ENCODE measurements around the gene SPINT1.

Gene SPINT1

DNA sequence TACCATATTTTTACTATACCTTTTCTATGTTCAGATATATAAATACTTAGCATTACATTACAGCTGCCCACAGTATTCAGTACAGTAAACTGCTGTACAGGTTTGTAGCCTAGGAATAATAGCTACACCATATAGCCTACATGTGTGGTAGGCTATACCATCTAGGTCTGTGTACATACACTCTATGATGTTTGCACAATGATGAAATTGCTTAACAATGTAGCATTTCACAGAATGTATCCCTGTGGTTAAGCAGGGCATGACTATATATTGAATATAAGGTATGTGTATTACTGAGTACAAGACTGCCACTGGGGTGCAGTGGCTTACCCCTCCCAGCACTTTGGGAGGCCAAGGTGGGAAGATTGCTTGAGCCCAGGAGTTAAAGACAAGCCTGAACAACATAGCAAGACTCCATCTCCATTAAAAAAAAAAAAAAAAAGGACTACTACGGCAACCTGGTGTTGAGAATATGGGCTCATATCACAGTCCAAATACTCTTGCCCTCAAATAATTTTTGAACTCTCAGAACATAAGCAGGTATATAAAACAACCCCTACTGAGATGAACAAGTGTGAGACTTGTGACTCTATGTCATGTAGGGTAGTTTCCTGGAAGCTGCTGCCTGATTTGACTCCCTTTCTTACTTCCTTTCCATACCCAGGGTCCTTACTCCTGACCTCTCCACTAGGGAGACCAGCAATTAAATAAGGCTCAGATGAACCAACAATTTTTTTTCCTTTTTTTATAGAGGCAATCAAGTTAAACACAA lies 20.1 kb upstream of the SPINT1 start (continued):
- TF ChIP-seq, protein P1, sequence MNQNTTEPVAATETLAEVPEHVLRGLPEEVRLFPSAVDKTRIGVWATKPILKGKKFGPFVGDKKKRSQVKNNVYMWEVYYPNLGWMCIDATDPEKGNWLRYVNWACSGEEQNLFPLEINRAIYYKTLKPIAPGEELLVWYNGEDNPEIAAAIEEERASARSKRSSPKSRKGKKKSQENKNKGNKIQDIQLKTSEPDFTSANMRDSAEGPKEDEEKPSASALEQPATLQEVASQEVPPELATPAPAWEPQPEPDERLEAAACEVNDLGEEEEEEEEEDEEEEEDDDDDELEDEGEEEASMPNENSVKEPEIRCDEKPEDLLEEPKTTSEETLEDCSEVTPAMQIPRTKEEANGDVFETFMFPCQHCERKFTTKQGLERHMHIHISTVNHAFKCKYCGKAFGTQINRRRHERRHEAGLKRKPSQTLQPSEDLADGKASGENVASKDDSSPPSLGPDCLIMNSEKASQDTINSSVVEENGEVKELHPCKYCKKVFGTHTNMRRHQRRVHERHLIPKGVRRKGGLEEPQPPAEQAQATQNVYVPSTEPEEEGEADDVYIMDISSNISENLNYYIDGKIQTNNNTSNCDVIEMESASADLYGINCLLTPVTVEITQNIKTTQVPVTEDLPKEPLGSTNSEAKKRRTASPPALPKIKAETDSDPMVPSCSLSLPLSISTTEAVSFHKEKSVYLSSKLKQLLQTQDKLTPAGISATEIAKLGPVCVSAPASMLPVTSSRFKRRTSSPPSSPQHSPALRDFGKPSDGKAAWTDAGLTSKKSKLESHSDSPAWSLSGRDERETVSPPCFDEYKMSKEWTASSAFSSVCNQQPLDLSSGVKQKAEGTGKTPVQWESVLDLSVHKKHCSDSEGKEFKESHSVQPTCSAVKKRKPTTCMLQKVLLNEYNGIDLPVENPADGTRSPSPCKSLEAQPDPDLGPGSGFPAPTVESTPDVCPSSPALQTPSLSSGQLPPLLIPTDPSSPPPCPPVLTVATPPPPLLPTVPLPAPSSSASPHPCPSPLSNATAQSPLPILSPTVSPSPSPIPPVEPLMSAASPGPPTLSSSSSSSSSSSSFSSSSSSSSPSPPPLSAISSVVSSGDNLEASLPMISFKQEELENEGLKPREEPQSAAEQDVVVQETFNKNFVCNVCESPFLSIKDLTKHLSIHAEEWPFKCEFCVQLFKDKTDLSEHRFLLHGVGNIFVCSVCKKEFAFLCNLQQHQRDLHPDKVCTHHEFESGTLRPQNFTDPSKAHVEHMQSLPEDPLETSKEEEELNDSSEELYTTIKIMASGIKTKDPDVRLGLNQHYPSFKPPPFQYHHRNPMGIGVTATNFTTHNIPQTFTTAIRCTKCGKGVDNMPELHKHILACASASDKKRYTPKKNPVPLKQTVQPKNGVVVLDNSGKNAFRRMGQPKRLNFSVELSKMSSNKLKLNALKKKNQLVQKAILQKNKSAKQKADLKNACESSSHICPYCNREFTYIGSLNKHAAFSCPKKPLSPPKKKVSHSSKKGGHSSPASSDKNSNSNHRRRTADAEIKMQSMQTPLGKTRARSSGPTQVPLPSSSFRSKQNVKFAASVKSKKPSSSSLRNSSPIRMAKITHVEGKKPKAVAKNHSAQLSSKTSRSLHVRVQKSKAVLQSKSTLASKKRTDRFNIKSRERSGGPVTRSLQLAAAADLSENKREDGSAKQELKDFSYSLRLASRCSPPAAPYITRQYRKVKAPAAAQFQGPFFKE (tag by site-specific recombination; IDR thresholded peaks at IDR 0.05; ENCODE audit: borderline replicate concordance), result no peak

DNA sequence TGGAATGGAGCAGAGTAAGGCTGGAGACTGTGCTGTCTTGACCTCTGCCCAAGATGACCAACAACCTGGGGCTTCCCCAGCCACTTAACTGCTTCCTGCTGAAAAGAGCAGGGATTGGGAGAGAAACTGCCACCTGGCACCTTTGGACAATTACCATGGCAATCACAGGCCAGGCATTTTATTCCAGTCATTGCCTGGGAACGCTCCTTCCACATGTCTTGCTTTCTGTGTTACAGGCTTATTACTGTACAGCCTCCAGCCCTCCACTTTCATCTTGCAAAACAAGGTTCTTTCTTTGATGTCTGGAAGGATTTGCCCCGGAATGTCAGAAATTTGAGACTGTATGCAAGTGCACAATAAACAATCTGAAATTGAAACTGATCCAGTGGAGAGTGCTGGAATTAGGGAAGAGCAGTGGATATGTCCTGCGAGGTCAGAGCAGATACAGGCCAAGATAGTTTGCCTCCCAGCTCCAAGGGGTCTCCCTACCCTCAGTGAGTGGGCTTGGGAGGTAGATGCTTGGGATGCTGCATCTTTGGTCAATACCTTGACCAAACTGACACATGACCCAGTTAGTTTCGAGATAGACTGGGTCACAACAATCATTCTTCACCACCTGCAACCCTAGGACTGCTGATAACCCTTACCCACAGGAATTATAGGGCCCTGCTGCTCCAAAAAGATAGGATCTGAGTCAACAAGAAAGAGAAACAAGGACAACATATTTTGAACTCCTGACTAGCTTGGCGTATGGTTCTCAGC lies 18.0 kb upstream of the SPINT1 start:
- no peak overlapping the region for H3K27ac ChIP-seq (ENCODE audit: extremely low read depth, low read depth, low read length)
- H3K4me3 ChIP-seq (ENCODE audit: low read depth, low read length), result no peak overlapping the region
- POLR2A ChIA-PET, result no interaction called here
- H3K36me3 ChIP-seq (ENCODE audit: control insufficient read depth in 2 of 2, insufficient read depth in 1 of 2, low read length in 2 of 2), result no peaks in the 10 kb centered on the region
- TF ChIP-seq ZBTB17 (tag by site-specific recombination; IDR thresholded peaks at IDR 0.05), result 0 out of 2 replicates have a peak, but pooled peaks have one; percentile 20
- no peak for TF ChIP-seq ZNF792 (tag by site-specific recombination; IDR thresholded peaks at IDR 0.05)
- H3K9me3 ChIP-seq (ENCODE audit: control insufficient read depth, insufficient read depth, low read depth, low read length), result no peaks in the 10 kb centered on the region
- H3K4me1 ChIP-seq (ENCODE audit: control insufficient read depth, insufficient read depth, low read length), result no peaks in the 10 kb centered on the region
- CTCF ChIA-PET, result no interaction called here

DNA sequence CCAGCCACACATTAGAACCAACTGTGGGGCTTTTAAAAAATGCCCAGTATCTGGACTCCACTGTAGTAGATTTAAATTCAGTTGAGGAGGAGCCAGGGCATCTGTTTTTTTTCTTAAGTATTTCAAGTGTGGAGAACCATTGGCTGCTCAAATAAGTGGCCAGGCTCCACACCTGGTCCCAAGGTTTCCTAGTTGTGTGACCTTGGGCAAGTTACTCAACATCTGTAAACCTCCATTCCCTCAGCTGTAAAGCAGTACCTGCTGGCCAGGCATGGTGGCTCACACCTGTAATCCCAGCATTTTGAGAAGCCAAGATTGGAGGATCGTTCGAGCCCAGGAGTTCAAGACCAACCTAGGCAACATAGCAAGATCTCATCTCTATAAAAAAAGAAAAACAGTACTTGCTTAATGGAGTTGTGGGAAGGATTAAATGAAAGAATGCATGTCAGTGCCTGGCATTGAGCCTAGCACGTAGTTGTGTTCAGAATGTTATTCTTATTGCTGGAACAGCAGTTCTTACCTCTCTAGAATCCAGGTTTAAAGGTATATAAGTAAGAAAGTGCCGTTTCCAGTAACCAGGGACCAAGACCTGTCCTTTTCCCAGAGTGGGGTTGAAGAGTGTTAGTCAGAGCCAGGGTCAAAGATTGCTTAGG lies 17.3 kb upstream of the SPINT1 start:
- Histone ChIP-seq H3K27ac (ENCODE audit: extremely low read depth, low read depth, low read length) (no peak overlapping the region), H3K4me1 (ENCODE audit: control insufficient read depth, insufficient read depth, low read length) (no peaks in the 10 kb centered on the region), H3K36me3 (ENCODE audit: control insufficient read depth in 2 of 2, insufficient read depth in 1 of 2, low read length in 2 of 2) (no peaks in the 10 kb centered on the region), H3K9me3 (ENCODE audit: control insufficient read depth, insufficient read depth, low read depth, low read length) (no peaks in the 10 kb centered on the region), H3K4me3 (ENCODE audit: low read depth, low read length) (no peak overlapping the region)
- POLR2A ChIA-PET, result no interaction called here
- CTCF ChIA-PET, result interaction anchor here (1.2 kb wide), 1 partner anchor 33 kb away, joined by 3 read pairs; no protein-coding TSS in a partner anchor
- no peak for TF ChIP-seq ZNF223 (tag by site-specific recombination; IDR thresholded peaks at IDR 0.05)
- no peak for TF ChIP-seq ZEB2 (tag by site-specific recombination; IDR thresholded peaks at IDR 0.05)
- TF ChIP-seq ZBTB8A (tag by site-specific recombination; IDR thresholded peaks at IDR 0.05), result no peak
- no peak for TF ChIP-seq ZNF350 (tag by site-specific recombination; IDR thresholded peaks at IDR 0.05)
- no peak for TF ChIP-seq ZNF792 (tag by site-specific recombination; IDR thresholded peaks at IDR 0.05)
- no peak for TF ChIP-seq ZNF544 (tag by site-specific recombination; IDR thresholded peaks at IDR 0.05)
- no peak for TF ChIP-seq SCRT1 (tag by site-specific recombination; IDR thresholded peaks at IDR 0.05; ENCODE audit: borderline replicate concordance)
- TF ChIP-seq, protein P2, sequence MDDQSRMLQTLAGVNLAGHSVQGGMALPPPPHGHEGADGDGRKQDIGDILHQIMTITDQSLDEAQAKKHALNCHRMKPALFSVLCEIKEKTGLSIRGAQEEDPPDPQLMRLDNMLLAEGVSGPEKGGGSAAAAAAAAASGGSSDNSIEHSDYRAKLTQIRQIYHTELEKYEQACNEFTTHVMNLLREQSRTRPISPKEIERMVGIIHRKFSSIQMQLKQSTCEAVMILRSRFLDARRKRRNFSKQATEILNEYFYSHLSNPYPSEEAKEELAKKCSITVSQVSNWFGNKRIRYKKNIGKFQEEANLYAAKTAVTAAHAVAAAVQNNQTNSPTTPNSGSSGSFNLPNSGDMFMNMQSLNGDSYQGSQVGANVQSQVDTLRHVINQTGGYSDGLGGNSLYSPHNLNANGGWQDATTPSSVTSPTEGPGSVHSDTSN (CRISPR knock-in tag; IDR thresholded peaks at IDR 0.05), result no peak
- TF ChIP-seq ZNF596 (tag by site-specific recombination; IDR thresholded peaks at IDR 0.05), result no peak
- TF ChIP-seq ZNF837 (tag by site-specific recombination; IDR thresholded peaks at IDR 0.05), result no peak
- TF ChIP-seq, protein P3, sequence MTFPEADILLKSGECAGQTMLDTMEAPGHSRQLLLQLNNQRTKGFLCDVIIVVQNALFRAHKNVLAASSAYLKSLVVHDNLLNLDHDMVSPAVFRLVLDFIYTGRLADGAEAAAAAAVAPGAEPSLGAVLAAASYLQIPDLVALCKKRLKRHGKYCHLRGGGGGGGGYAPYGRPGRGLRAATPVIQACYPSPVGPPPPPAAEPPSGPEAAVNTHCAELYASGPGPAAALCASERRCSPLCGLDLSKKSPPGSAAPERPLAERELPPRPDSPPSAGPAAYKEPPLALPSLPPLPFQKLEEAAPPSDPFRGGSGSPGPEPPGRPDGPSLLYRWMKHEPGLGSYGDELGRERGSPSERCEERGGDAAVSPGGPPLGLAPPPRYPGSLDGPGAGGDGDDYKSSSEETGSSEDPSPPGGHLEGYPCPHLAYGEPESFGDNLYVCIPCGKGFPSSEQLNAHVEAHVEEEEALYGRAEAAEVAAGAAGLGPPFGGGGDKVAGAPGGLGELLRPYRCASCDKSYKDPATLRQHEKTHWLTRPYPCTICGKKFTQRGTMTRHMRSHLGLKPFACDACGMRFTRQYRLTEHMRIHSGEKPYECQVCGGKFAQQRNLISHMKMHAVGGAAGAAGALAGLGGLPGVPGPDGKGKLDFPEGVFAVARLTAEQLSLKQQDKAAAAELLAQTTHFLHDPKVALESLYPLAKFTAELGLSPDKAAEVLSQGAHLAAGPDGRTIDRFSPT (tag by site-specific recombination; IDR thresholded peaks at IDR 0.05), result no peak
- no peak for TF ChIP-seq ZNF600 (tag by site-specific recombination; IDR thresholded peaks at IDR 0.05)
- TF ChIP-seq, protein P4, sequence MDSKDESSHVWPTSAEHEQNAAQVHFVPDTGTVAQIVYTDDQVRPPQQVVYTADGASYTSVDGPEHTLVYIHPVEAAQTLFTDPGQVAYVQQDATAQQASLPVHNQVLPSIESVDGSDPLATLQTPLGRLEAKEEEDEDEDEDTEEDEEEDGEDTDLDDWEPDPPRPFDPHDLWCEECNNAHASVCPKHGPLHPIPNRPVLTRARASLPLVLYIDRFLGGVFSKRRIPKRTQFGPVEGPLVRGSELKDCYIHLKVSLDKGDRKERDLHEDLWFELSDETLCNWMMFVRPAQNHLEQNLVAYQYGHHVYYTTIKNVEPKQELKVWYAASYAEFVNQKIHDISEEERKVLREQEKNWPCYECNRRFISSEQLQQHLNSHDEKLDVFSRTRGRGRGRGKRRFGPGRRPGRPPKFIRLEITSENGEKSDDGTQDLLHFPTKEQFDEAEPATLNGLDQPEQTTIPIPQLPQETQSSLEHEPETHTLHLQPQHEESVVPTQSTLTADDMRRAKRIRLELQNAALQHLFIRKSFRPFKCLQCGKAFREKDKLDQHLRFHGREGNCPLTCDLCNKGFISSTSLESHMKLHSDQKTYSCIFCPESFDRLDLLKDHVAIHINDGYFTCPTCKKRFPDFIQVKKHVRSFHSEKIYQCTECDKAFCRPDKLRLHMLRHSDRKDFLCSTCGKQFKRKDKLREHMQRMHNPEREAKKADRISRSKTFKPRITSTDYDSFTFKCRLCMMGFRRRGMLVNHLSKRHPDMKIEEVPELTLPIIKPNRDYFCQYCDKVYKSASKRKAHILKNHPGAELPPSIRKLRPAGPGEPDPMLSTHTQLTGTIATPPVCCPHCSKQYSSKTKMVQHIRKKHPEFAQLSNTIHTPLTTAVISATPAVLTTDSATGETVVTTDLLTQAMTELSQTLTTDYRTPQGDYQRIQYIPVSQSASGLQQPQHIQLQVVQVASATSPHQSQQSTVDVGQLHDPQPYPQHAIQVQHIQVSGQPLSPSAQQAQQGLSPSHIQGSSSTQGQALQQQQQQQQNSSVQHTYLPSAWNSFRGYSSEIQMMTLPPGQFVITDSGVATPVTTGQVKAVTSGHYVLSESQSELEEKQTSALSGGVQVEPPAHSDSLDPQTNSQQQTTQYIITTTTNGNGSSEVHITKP (tag by site-specific recombination; IDR thresholded peaks at IDR 0.05), result no peak
- no peak for TF ChIP-seq ZNF521 (tag by site-specific recombination; IDR thresholded peaks at IDR 0.05)
